Effector memory CD8-positive, alpha-beta T cell (primary cell): ENCODE measurements around the gene STK25.

Experiments
- ATAC-seq: fragments of 150-1000 bp; cut with Tn5 transposase; replicated peaks from 2 replicates; pipeline ENCODE4 v1.10.0; 2021; ENCODE audit warnings: mild to moderate bottlenecking, moderate library complexity
- DNase-seq, 3 experiments: peaks; one replicate each; pipeline ENCODE4 v3.0.0; 2021
- H3K27ac Mint-ChIP-seq, 2 donors: one replicate each; pipeline ENCODE4 v1.8.0; 2022; ENCODE audit warnings: mild to moderate bottlenecking in 2 of 2, mixed read lengths in 2 of 2, moderate library complexity in 2 of 2
- H3K27me3 Mint-ChIP-seq, 2 donors: one replicate each; pipeline ENCODE4 v1.8.0; 2022; ENCODE audit warnings: mixed read lengths in 2 of 2
- H3K36me3 Mint-ChIP-seq: one replicate; pipeline ENCODE4 v1.8.0; 2022; ENCODE audit warnings: mild to moderate bottlenecking, moderate library complexity, mixed read lengths; ENCODE audit not compliant: insufficient read depth
- H3K4me1 Mint-ChIP-seq, 2 donors: one replicate each; pipeline ENCODE4 v1.8.0; 2022; ENCODE audit warnings: low read depth in 2 of 2, mixed read lengths in 2 of 2
- H3K4me3 Mint-ChIP-seq, 2 donors: one replicate each; pipeline ENCODE4 v1.8.0; 2022; ENCODE audit warnings: mild to moderate bottlenecking in 2 of 2, mixed read lengths in 2 of 2, moderate library complexity in 2 of 2
- H3K9me3 Mint-ChIP-seq, 2 donors: one replicate each; pipeline ENCODE4 v1.8.0; 2022; ENCODE audit warnings: mixed read lengths in 2 of 2
- total RNA-seq, 9 experiments: gene quantifications; one replicate each; lab custom pipeline; 2026; lab: John Stamatoyannopoulos, UW

STK25 gene
- 65.2 to 123 (median 89.5) reads per million in 9 experiments for total RNA-seq

DNA sequence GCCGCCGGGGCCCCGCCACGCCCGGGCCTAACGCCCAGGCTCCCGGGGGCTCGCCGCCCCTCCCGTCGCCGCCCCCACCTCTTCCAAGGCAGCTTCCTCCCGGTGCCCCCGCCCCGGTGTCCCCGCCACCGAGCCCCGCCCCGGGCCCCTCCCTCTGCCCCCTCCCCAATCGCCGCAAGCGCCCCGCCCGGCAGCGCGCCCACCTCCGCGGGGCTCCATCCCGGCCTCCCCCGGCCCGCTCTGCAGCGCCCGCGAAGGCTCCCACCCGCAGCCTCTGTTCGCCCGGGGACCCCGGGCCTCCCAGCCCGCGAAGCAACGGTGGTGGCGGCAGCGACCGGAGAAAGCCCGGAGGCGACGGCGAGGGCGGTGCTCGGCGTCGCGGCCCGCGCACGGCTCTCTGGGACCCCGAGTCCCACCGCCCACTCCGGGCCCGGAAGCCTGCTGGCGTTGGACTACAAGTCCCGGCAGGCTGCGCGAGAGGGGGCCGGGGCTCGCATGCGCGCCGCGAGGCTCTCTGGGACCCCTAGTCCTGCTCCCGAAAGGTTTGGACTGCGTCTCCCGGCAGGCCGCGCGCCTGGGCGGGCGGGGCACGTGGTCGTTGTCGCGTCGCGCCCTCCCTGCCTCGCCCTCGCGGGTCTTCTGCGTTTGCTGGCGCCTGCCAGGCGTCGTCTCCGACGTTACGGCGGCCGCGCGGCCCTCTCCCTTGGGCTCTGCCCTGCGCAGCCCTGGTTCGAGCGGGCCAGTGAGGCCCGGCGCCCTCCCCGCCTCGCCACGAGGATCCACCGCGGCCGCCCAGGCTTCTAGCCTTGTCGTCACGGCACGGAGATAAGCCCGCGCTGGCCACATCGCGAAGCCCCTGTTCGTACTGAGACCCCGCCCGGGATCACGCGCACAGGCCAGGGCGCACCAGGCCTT lies at the start of gene STK25:
STK25 (minus strand) TSS at position 345 of the 915 bp plus-strand sequence. CDS start 549 bp downstream, outside the sequence.
- Mint-ChIP-seq H3K36me3 (peaks cover 7% of the 10 kb centered on the region), H3K27ac (peak within 1 kb of the TSS; percentile 57 to 87), H3K27me3 (no peaks in the 10 kb centered on the region), H3K9me3 (no peaks in the 10 kb centered on the region), H3K4me3 (peak within 1 kb of the TSS; percentile 80 to 87), H3K4me1 (peaks cover 19 to 24% of the 10 kb centered on the region in 2 donors)
- DNase-seq: peak; percentile 94 to 97 (median 96)
- ATAC-seq: peak; percentile 94

DNA sequence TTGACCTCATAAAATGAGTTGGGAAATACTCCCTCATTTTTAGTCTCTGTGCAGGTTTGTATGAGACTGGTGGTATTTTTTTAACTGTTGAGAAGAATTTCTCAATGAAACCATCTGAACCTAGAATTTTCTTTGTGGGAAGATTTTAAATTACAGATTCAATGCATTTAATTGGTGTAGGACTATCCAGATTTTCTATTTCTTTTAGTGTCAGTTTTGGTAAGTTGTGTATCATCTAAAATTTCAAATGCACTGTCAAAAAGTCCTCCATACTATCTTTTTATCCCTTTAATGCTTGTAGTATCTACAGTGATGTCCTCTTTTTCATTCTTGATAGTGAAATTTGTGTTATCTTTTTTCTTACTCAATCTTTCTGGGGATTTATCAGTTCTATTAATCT lies 48.4 kb upstream of the STK25 start:
- DNase-seq (no peak), ATAC-seq (no peak)
- Mint-ChIP-seq H3K27ac (no peak overlapping the region), H3K9me3 (peaks cover 0 to 6% of the 10 kb centered on the region in 2 donors), H3K36me3 (no peaks in the 10 kb centered on the region), H3K4me1 (peaks cover 0 to 8% of the 10 kb centered on the region in 2 donors), H3K4me3 (no peak overlapping the region), H3K27me3 (peaks cover 46 to 70% of the 10 kb centered on the region in 2 donors)

DNA sequence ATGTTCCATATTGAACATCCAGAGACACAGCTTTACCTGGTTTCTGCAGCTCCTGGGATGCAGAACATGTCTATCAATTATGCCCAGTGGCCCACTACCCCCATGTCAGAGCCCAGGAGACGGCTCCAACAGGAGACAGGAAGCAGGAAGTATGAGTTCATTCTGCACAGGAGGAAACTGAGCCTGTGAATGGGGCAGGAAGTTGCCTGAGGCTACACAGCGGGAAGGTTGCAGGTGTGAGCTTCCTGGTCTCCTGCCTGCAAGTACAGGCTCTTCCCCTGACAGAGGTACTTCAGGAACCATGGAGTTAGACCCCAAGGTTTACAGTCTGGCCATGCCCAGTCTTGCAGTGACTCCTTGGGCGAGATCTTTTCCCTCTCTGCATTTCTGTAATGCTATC lies 47.3 kb upstream of the STK25 start:
- Mint-ChIP-seq H3K27me3 (peaks cover 56 to 74% of the 10 kb centered on the region in 2 donors), H3K36me3 (no peaks in the 10 kb centered on the region), H3K27ac (no peak overlapping the region), H3K9me3 (peaks cover 0 to 6% of the 10 kb centered on the region in 2 donors), H3K4me1 (peaks cover 0 to 8% of the 10 kb centered on the region in 2 donors), H3K4me3 (no peak overlapping the region)
- DNase-seq (no peak), ATAC-seq (no peak)

DNA sequence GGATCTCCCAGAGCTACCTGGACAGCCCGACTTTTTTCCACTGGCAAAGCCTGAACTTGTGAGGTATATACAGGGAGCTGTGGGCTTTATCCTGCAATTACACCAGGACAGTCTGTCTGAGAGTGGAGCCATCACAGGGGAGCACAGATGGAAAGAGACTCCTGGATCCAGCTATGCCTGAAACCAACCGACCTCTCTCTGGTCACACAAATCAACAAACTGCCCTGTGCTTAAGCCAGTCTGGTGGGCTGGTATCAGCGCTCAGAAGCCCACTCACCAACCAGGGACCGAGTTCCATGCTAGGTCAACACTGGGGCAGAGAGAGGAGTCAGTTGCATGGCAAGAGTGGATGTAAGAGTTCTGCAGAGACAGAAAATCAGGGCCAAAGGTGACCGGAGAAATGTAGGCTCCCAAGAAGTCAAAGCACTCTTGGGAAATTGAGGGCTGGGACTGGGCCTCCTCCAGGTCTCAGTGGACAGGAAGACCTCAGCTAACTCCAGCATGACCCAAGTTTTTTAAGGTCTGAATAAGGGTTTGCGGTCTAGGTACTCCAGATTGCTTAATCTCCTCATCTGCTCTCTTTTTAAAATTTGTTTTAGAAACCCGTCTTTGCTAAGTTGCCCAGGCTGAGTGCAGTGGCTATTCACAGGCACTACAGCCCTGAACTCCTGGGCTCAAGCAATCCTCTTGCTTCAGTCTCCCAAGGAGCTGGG lies 46.4 kb upstream of the STK25 start:
- ATAC-seq (no peak), DNase-seq (no peak)
- H3K9me3 Mint-ChIP-seq: peaks cover 0 to 6% of the 10 kb centered on the region in 2 donors
- H3K4me1 Mint-ChIP-seq: peaks cover 0 to 4% of the 10 kb centered on the region in 2 donors
- peaks cover 49 to 65% of the 10 kb centered on the region in 2 donors for H3K27me3 Mint-ChIP-seq
- H3K4me3 Mint-ChIP-seq: no peak overlapping the region
- H3K36me3 Mint-ChIP-seq: no peaks in the 10 kb centered on the region
- H3K27ac Mint-ChIP-seq: no peak overlapping the region

DNA sequence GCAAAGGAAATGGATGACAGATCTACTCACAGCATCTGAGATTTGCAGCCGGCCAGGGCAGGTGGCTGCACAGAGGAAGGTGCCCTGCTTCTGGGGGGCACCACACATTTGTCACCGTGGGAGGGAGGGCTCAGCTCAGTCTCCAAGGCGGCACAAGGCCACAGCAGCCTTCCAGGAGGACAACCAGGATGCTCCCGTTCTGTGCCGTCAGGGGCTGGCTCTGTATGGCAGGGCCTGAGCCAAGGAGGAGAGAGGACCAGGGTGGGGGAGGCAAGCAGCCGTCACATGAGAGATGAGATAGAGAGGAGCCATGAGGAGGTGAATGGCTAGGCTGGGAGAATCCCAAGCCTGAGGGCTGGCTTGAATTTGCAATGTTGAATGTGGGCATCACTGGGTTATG lies 45.6 kb upstream of the STK25 start:
- no peak for DNase-seq
- H3K27me3 Mint-ChIP-seq: peaks cover 55 to 64% of the 10 kb centered on the region in 2 donors

DNA sequence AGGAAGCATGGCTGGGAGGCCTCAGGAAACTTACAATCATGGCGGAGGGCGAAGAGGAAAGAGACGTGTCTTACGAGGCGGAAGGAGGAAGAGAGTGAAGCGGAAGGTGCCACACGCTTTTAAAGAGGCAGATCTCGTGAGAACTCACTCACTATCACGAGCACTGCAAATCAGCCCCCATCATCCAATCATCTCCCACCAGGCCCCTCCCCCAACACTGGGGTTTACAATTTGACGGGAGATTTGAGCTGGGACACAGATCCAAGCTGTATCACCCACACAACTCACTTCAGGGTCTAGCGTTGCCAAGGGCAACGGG lies 45.1 kb upstream of the STK25 start:
- Mint-ChIP-seq H3K4me1 (peaks cover 0 to 3% of the 10 kb centered on the region in 2 donors), H3K9me3 (peaks cover 0 to 6% of the 10 kb centered on the region in 2 donors), H3K27me3 (peaks cover 55 to 63% of the 10 kb centered on the region in 2 donors), H3K4me3 (no peak overlapping the region), H3K27ac (peak overlapping the region in 1 of 2 donors; percentile 38), H3K36me3 (no peaks in the 10 kb centered on the region)
- no peak for ATAC-seq
- no peak for DNase-seq

More for the DNA sequence above, 45.6 kb upstream of the STK25 start:
- H3K4me3 Mint-ChIP-seq: no peak overlapping the region
- H3K27ac Mint-ChIP-seq: no peak overlapping the region
- no peak for ATAC-seq
- H3K9me3 Mint-ChIP-seq: peaks cover 0 to 6% of the 10 kb centered on the region in 2 donors
- no peaks in the 10 kb centered on the region for H3K36me3 Mint-ChIP-seq
- peaks cover 0 to 3% of the 10 kb centered on the region in 2 donors for H3K4me1 Mint-ChIP-seq

DNA sequence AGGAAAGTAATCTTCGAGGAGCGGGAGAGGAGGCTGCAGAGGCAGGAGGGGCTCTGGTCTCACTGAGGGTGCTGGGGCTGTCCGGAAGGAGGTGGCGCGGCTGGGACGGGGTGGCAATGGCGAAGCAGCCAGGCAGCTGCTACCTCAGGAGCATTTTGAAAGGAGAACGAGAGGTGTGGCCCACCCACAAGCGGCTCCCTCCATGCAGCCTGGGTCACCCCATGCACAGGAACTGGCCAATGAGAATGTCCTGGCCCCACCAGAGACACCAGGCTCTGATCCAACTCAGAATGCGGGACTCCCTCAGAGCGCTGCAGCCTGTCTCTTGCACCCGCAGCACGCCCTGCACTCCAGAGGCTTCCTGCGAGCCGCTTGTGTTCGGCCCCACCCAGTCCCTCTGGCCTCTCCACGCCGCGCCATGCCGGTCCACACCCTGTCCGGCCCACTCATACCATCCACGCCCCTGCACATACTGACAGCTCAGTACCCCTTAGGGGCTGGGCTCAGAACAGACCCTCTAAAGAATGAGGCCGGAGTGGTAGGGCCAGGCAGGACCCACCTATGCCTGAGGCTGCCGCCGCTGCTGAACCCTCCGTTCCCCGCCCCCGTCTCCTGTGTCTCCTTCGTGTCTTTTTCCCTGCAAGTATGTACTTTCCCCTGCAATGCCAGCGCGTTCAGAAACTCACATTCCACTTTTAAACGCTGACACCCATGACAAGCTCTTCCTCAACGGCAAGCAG lies 43.8 kb upstream of the STK25 start:
- ATAC-seq (no peak), DNase-seq (no peak)
- Mint-ChIP-seq H3K9me3 (no peaks in the 10 kb centered on the region), H3K27ac (no peak overlapping the region), H3K4me1 (peaks cover 0 to 3% of the 10 kb centered on the region in 2 donors), H3K36me3 (no peaks in the 10 kb centered on the region), H3K4me3 (no peak overlapping the region), H3K27me3 (peaks cover 43 to 50% of the 10 kb centered on the region in 2 donors)

DNA sequence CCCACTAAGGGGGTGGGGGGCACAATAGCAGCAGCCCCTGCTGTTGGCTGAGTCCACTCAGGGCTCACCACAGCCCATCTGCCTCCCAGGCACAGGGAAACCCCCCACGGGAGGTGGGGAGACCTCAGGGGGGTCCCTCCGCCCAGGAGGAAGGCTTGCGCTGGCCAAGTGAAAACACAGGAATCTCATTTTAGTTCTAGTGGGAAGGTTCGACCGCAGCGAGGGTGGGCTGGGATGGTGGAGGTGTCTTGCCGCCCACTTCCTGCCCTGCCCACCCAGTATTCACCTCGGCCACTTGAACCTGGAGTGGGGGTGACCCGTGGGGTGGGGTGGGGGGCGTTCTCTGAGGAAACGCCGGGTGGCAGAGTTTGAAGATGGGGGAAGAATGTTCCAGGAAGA lies 43.2 kb upstream of the STK25 start:
- no peaks in the 10 kb centered on the region for H3K9me3 Mint-ChIP-seq
- peaks cover 43 to 47% of the 10 kb centered on the region in 2 donors for H3K27me3 Mint-ChIP-seq
- DNase-seq: no peak
- H3K36me3 Mint-ChIP-seq: no peaks in the 10 kb centered on the region
- H3K27ac Mint-ChIP-seq: no peak overlapping the region
- peaks cover 0 to 3% of the 10 kb centered on the region in 2 donors for H3K4me1 Mint-ChIP-seq
- no peak overlapping the region for H3K4me3 Mint-ChIP-seq
- no peak for ATAC-seq

DNA sequence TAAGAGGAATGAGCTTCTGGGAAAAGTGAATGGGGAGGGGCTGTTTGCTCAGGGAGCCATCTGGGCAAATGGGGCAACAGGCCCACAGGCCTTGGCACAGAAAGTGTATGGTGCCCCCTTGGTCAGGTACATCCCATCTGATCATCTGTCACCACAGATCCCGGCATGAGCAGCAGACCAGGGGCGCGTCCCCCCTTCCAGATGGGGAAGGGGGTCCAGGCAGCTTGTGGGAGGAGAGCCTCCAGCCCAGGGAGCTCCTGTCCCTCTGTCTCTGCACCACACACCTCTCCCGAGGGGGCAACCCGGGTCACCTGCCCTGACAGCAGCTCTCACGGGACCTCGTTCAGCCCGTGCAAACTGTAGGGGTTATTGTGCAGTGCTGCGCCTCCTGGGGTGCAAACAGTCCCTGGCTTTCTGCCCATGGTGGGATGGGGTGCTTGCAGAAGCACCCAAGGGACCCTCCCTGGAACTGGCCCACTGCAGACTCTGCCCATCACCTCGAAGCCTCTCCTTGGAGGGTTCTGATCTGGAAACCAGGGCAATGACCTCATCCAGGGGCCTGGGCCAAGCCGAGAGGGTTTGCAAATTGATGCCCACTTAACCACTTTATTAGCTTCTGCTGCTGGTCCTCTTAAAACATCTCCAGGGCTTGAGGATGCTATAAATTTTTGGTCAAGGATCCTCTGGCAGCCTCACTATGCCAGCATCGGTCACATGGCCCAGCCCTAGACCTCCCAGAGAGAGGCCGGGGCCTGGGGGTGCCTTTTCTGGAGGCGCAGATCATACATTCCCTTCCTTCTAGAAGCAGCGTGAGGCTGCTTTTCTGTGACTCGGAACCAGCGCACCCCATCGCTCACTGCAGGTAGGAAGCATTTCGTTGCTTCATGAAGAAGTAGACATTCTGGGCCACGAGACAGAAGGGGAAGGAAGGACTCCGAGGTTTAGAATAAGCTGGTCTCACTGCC lies 42.5 kb upstream of the STK25 start:
- peaks cover 0 to 3% of the 10 kb centered on the region in 2 donors for H3K4me1 Mint-ChIP-seq
- H3K27ac Mint-ChIP-seq: no peak overlapping the region
- no peak overlapping the region for H3K4me3 Mint-ChIP-seq
- ATAC-seq: no peak
- DNase-seq: no peak
- H3K27me3 Mint-ChIP-seq: peaks cover 42 to 46% of the 10 kb centered on the region in 2 donors
- H3K36me3 Mint-ChIP-seq: no peaks in the 10 kb centered on the region
- H3K9me3 Mint-ChIP-seq: no peaks in the 10 kb centered on the region

DNA sequence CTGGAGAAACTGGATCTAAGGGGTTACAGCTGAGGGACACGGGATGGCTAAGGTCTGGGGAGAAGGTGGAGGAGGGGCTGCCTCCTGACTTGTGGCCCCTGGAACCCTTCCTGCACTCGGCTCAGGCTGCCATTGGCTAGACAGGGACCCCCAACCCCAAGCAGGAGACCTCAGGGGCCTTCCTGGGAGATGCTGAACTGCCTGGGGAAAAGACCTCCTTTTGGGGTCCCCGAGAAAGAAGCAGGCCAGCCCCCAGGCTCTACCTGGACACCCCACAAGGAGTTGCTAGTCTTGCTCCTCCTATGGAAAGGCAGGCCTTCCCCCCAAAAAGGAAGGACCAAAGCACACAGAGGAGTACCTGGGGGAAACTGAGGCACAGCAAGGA lies 40.1 kb upstream of the STK25 start:
- H3K4me1 Mint-ChIP-seq: no peaks in the 10 kb centered on the region
- H3K9me3 Mint-ChIP-seq: no peaks in the 10 kb centered on the region
- H3K36me3 Mint-ChIP-seq: no peaks in the 10 kb centered on the region
- ATAC-seq (no peak), DNase-seq (no peak)
- H3K27me3 Mint-ChIP-seq: peaks cover 26 to 28% of the 10 kb centered on the region in 2 donors
- H3K27ac Mint-ChIP-seq: no peak overlapping the region
- H3K4me3 Mint-ChIP-seq: no peak overlapping the region

DNA sequence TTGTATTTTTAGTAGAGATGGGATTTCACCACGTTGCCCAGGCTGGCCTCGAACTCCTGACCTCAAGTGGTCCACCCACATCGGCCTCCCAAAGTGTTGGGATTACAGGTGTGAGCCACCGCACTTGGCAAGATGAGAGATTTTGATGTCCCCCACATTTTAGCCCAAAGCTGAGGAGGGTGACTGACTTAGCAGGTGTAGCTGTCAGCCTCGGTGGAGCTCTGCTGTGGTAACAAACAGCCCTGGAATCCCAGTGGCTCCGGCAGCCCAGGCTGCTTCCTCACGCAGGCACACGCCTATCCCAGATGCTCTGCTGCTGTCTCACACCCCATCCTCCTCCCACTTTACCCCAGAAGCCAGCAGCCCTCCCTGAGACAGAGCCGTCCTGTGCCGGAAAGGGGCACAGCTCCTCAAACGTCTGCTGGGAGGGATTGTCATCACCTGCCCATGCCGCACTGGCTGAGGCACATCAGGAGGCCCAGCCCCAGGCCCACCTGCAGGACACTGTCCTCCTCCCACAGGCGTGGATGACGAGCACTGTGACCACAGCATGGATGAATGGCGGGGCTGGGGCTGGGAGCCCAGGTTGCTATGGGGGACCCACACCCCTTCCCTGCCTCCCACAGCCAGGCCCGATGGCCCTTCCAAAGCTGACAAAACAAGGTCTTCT lies 39.5 kb upstream of the STK25 start:
- ATAC-seq (no peak), DNase-seq (no peak)
- no peaks in the 10 kb centered on the region for H3K36me3 Mint-ChIP-seq
- H3K27ac Mint-ChIP-seq: no peak overlapping the region
- no peak overlapping the region for H3K4me3 Mint-ChIP-seq
- H3K9me3 Mint-ChIP-seq: no peaks in the 10 kb centered on the region
- H3K27me3 Mint-ChIP-seq: peaks cover 21 to 24% of the 10 kb centered on the region in 2 donors
- H3K4me1 Mint-ChIP-seq: no peaks in the 10 kb centered on the region
